HG03565 (cell line): ENCODE measurements around the gene VAMP2.

Source experiments
- ATAC-seq: cut with Tn5 transposase; IDR thresholded peaks from one replicate; pipeline ENCODE4 v1.9.1; 2021; ENCODE audit warnings: mild to moderate bottlenecking, moderate library complexity; ENCODE audit not compliant: unreplicated experiment

VAMP2 gene

DNA sequence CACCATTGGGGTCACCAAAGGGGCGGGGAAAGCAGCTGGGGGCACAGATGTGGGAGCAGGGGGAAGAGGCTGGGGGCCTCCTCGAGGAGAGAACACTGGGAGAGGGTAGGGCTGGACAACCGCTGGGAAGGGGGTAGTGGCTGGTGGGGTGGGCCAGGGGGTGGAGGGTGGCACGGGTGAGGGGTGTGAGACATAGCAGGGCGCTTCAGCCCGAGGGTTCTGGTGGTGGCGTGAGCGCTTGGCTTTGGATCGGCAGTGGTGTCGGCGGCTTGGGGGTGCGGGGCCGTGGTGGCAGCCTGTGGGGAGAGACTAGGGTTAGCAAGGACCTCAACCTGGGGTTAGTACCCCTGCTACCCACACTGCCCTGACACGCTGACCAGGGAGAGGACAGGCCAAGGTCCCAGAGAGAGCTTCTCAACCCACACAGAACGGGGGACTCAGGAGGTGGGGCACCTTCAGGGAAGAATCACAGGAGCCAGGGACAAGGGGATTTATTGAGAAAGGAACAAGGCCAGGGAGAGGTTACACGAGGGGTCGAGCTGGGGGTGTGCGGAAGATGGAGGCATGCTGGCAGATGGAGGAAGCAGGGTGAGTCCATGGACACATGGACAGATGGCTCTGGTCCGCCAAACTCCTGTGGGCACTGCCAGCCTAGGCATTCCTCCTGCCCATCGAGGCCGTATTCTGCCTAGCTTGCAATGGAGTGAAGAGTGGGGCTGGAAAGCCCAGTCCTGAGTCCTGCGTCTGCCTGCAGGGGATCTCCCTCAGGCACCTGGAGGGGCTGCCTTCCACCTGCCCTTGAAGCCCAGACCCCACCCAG is 19.0 kb downstream of the VAMP2 start:
- ATAC-seq, result no peak

DNA sequence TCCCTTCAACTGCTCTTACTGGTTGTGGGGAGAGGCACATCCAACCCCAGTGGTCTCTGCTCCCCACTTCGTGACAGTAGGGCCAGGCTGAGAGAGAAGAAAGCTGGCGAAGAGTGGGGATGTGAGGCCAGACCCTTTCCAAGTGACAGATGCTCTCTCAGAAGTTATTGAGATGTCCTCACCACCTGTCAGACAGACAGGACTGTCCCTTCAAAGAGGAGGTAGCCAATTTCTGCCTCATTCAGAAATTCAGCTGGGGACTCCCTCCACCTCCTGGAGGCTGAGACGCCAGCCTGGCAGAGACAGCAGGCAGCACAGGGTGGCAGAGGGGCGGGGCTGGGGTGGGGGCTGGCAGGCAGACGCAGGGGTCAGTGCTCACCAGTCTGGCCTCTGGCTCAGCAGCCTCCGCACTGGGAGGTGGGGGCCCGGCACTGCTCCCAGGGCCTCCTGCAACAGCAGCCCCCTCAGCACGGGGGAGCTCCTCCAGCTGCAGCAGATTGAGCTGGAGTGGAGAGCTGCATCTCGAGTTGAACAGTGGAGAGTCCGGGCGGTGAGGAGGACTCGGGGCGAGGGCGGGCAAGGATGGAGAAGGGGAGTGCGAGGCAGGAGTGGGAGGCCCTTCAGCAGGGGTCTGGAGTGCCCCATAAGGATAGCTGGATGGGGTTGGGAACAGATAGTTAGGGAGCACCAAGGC is 19.7 kb downstream of the VAMP2 start:
- ATAC-seq, result no peak

DNA sequence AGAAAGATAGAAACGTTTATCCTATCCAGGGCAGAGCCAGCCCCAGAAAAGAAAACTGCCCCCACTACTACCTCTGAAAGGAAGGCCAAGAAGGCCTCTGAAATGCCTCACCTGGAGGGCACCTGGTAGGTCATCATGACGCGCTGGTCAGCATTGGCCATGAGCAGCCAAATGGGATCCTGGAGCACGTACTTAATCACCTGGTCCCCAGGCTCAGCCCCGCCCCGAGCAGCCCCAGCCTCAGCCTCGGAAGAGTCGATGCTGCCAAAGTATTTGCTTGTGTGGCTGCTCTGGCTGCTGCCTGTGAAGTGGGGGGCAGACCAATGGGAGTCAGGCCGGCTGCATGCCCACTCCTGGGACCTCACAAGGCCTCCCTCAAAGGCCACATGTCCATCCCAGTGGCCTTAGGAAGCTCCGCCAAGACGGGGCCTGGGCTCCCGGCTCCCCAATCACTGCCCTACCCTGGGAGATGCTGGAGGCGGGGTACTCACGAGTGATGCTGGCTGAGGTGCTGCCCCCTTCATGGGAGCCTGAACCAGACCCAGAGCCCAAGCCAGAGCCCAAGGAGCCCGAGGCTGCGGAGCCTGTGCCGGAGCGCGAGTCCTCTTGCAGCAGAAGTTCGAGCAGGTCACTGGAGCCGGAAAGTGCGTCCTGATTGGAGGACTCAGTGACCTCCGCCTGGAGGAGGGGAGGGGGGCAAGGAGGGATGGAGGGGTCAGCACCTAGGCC is 20.4 kb downstream of the VAMP2 start:
- no peak for ATAC-seq

DNA sequence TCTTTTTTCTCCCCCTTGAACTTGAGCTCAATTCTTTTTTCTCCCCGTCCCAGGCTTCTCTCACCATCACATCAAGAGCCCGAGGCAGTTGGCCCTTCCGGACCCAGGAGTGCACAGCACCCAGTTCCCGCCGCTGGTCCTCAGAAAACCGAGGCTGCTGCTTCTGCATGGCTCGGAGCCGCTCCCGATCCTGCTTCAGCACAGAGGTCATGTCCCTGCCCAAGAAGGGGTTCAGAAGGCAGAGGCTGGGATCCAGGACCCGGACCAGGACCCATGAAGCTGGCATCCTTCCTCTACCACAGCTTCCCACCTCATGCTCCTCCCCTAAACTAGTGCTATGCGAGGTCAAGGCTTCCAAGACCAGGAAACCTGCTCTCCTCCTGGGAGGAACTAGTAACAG is 21.0 kb downstream of the VAMP2 start:
- no peak for ATAC-seq

DNA sequence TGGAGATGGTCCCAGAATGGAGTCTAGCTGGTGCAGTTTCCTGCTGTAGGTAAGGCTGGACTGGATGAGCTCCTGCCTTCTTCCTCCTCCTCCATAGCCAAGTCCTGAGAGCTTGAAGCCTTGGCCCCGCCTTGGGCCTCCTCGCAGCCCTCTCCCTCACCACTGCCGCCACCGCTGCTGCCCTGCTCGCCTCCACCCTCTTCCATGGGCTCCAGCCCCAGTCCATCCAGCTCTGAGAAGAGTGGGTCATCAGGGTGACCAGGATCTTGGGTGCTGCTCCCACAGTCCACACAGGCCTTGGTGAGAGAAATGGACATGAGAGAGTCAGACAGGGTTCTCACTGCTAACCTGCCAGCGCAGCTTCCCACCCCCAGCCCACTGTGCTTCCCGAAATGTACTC is 21.7 kb downstream of the VAMP2 start:
- ATAC-seq, result no peak

DNA sequence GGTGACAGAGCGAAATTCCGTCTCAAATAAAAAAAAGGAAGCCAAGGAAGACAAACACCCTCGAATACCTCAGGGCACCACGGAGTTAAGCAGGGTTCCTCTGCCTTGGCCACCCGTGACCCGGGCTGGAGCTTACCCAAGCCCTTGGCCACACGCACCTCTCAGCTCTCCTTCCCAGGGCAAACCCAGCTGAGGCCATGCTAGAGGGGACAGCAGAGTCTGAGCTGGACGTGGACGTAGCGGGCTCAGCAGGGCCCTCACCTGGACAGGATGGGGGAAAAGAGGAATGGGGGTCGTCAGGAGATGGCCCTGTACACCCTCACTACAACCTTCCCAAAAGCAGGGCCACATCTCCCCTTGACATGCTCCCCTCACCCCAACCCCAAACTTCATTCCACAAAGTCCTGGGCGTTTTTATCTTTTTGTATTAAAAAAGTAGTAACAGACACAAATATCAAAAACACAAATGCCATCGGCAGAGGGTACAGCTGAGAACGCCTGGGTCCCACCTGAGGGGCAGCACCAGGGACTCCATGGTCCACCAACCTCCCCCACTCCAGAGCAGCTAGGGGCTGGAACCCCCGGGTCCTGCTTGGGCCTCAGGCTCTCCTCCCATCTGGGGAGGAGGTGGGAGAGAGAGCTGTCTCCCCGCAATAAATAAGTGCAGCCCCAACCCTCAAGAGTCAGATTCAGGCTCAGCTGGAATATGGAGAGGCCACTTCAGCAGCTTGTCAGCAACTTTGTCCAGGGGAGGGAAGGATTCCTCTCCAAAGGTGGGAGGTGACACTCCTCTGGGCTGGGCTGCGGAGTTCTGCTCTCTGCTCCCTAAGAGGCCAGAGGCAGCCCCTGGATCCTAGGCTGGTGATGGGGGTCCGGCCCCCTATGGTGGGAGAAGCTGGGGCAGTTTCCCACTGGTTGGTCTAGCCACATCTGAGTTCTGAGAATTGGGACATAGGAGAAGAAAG is 22.4 kb downstream of the VAMP2 start:
- no peak for ATAC-seq

DNA sequence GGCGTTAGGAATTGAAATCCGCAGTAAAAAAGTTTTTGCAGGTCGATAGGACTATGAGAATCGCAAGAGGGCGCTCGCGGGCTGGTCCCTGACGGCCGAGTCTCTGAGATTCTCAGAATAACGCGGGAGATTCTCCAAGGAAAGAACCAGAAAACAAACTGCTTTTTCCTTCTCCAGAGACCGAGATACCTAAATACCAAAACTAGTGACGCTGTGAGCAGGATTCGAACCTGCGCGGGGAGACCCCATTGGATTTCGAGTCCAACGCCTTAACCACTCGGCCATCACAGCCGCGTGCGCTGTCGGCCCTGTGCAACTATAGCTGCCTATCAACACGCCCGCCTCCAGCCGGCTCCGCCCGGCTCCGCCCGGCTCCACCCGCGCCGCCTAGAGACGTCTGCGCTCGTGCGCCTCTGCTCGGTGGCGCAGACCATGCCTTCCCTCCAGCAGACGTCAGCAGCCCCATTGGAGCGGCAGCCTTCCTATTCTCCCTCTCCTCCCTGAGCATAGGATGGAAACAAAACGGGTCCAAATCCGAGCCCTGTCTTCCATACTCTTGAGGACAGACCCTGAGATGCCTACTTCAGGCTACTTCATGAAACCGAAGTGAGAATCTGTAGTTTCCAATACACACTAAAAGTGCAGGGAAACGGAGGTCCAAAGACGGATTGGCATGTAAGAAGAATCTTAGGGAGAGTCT is 23.9 kb downstream of the VAMP2 start:
- ATAC-seq, result peak; percentile 59

DNA sequence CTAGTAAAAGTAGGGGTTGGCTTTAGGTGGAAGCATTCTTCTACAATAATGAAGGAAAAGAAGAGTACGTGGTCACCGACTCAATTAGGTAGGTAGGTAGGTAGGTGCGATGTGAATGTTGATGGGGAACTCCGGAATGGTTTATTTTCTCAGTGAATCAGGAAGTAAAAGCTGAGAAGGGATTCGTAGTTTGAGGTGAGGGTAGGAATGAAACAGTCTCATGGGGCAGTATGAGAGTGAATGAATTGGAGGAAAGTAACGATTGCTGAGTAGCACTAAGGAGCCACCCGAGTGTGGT is 24.4 kb downstream of the VAMP2 start:
- no peak for ATAC-seq

DNA sequence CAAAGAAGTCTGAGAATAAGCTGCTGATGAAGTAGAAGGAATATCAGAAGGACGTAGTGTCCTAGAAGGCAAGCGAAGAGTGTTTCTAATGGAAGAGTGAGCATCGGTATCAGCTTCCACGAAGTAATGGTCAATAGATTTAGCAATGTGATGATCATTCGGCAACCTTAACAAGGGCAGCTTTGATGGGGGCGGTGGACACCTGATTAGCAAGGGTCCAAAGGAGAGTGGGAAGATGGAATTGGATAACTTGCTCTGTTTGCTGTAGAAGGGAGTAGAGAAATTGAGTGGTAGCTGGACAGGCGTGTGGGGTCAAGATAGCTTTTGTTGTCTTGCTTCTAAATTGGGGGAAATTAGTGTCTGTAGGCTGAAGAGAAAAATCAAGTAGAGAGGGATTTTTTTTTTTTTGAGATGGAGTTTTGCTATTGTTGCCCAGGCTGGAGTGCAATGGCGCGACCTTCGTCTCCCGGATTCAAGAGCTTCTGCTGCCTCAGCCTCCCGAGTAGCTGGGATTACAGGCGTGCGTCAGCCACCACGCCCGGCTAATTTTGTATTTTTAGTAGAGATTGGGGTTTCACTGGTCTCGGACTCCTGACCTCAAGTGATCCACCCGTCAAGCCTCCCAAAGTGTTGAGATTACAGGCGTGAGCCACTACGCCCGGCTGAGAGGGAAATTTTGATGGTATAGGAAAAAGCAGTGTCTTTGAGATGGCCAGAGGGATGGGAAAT is 24.9 kb downstream of the VAMP2 start:
- no peak for ATAC-seq

DNA sequence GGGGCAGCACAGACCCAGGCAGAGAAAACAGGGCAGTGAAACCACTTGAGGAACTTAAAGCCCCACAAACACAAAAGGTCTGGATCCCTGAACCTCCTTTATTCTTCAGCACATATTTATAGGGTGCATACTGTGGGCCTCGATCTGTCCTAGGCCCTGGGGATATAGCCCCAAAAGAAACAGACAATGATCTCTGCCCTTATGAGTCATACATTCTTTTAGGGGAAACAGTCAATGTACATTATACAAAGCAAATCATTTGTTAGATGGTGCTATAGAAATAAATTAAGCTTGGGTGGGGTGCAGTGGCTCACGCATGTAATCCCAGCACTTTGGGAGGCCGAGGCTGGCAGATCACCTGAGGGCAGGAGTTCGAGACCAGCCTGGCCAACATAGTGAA is 28.8 kb downstream of the VAMP2 start:
- no peak for ATAC-seq

DNA sequence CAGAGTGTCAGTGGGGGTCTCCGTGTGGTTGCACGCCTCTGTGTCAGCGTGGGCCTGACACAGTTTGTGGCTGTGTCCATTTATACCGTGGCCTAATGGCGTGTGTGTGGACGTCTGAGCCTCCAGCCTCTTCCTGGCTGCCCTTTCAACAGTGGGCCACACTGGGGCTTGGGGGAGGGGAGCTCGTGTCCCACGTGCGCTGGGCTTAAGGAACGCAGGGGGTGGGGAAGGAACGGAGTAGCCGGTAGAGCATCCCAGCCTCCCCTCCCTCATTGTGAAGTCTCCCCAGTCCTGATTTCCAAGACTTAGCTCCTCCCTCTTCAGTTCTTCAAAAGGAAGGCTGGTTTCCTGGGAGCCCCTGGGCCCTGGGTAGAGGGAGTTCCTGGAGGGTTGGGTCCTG is 29.3 kb downstream of the VAMP2 start:
- no peak for ATAC-seq

DNA sequence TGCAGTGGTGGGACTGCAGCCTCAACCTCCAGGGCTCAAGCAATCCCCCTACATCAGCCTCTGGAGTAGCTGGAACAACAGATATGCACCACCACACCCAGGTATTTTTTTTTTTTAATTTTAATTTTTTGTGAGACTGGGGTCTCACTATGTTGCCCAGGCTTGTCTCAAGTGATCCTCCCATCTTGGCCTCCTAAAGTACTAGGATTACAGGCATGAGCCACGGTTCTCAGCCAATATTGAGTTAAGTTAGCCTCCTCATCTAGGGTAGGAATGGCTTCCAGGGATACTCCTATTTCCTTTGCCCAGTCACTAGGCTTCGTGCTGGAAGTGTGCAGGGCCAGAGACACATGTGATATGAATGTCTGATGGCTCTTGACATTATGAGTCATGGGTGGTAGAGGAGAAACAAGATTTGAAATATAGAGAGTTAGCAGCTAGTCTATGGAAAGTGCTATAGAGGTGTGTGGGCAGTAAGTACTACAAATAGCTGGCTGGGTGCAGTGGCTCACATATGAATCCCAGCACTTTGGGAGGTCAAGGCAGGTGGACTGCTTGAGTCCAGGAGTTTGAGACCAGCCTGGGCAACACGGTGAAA is 30.8 kb downstream of the VAMP2 start:
- no peak for ATAC-seq

DNA sequence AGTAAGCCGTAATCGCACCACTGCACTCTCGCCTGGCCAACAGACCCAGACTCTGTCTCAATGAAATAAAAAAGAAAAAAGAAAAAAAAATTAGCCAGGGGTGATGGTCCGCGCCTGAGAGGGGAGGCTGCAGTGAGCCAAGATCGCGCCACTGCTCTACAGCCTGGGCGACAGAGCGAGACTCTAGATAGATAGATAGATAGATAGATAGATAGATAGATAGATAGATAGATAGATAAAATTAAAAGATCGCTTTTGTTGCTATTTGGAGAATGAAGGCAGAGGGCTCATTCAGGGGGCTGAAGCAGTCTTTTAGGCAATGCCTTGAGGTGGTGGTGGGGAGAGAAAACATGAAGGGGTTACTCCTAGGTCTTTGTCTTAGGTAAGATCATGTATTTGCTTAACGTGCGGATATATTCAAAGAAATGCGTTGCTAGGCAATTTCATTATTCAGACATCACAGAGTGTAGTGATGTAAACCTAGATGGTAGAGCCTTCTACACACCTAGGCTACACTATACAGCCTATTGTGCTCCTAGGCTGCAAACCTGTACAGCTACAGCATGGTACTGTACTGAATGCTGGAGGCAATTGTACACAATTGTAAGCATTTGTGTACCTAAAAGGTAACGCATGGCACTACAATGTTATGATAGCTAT is 34.5 kb downstream of the VAMP2 start:
- no peak for ATAC-seq

DNA sequence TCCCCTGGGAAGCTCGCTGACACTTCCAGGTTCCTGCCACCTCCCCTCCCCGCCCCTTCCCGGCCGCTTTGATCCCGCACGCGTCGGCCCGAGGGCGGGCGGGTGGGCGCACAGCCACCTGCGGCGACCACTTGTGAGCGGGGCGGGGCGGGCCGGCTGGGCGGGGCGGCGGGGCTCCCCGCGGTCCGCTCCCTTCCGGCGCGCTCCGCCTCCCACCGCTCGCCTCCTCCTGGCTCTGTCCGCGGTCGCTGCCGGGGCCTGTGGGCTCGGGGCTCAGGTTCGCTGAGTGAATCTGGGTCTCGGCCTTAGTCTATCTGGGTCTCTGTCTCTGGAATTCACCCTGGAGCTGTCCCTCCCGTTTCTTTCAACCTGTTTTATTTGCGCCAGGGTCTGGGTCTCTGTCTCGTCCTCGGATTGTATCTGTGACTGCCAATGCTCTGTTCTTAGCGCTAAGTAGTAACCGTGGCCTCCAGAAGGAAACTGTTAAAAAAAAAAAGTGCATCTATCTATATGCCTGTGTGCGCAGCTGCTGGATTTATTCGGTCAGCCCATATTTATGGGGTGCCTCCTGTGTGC is 36.2 kb downstream of the VAMP2 start:
- ATAC-seq, result no peak

DNA sequence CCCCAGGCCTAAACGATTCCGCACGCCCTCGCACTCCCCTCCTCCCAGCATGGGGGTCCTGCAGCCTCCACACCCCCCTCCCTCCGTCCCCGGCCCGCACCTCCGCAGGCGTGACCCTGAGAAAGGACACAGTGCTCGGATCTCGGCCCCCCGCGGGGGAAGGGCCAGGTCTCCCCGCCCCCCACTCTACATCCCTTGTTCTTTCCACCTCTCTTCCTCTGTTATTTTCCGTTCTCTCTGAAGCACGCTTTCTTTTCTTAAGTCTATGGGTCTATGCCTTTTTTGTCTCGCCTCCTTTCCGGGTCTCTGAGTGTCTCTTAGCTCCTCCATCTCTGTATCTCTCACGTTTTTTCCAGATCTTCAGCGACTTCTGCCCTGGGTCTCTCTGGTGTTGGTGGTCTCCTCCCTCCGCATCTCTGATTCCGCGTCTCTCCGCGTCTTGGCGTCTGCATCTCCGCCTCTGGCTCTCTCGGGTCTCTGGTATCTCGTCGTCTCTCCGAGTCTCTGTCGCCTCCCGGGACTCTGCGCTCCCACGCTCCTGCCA is 36.7 kb downstream of the VAMP2 start:
- ATAC-seq, result no peak

DNA sequence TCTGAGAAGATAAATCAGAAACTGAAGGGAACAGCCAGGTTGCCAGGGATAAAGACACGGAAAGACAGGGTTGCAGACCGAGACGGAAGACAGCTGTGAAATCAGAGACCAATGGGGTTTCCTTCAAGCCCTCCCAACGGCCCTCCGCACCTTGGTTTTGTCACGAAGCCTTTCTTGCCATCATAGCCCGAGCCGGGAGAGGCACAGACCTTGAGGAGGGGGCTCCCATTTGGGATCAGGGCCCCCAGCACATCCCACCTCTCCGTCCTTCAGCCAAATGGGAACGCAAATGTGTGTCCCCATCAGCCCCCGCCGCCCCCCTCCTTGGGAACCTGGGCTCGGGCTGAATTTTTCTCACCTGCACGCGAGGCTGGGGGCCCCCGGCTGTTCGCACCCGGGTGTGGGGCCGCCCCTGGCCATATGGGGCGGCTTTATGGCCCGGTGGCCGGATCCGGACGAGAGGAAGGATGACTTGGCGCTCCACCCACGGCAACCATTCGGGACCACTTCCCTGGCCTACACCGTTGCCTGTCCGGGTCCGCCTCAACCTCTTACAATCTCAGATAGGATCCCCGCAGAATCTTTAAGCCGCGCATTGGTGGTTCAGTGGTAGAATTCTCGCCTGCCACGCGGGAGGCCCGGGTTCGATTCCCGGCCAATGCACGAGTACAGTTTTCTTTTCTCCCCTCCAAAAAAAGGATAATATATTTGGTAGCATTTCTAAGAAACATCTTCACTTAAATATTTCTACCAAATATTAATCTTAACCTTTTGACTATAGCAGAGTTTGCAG is 37.4 kb downstream of the VAMP2 start:
- ATAC-seq, result no peak
